GM19238 (cell line): ENCODE results near the gene PPL.
"Not testable (repeated sequence)": the region's sequence is repeated elsewhere in the genome, so short reads cannot be mapped to it uniquely, and the experiment has no call there.

Source experiments
- DNase-seq: peaks from one replicate; pipeline ENCODE4 v3.0.0; 2011; ENCODE audit warnings: low spot score; ENCODE audit not compliant: insufficient read length

Gene PPL

GRCh38 chr16:4933871-4934395 lies 3.0 kb downstream of the PPL start:
- DNase-seq = no peak

- no peak for DNase-seq
Observed at GRCh38 chr16:4933433-4933832, 3.5 kb downstream of the PPL start.

GRCh38 chr16:4931381-4931780 lies 5.6 kb downstream of the PPL start:
- DNase-seq = no peak

GRCh38 chr16:4929619-4930018 lies 7.3 kb downstream of the PPL start:
- not testable (repeated sequence) for DNase-seq

GRCh38 chr16:4928227-4928626 lies 8.7 kb downstream of the PPL start:
- DNase-seq = no peak

GRCh38 chr16:4927661-4928060 lies 9.3 kb downstream of the PPL start:
- DNase-seq = no peak

- DNase-seq = no peak
Observed at GRCh38 chr16:4926928-4927327, 10.0 kb downstream of the PPL start.

GRCh38 chr16:4925791-4926190 lies 11.2 kb downstream of the PPL start:
- no peak for DNase-seq

GRCh38 chr16:4925293-4925607 lies 11.7 kb downstream of the PPL start:
- no peak for DNase-seq

GRCh38 chr16:4924593-4925292 lies 12.2 kb downstream of the PPL start:
- no peak for DNase-seq

- no peak for DNase-seq
Observed at GRCh38 chr16:4923853-4924252, 13.1 kb downstream of the PPL start.

- DNase-seq = no peak
Observed at GRCh38 chr16:4922721-4923342, 14.1 kb downstream of the PPL start.

GRCh38 chr16:4920826-4921225 lies 16.1 kb downstream of the PPL start:
- no peak for DNase-seq

- no peak for DNase-seq
Observed at GRCh38 chr16:4918781-4919251, 18.1 kb downstream of the PPL start.

- no peak for DNase-seq
Observed at GRCh38 chr16:4917117-4917516, 19.8 kb downstream of the PPL start.

- no peak for DNase-seq
Observed at GRCh38 chr16:4915226-4915761, 21.7 kb downstream of the PPL start.

GRCh38 chr16:4914528-4915225 lies 22.3 kb downstream of the PPL start:
- no peak for DNase-seq

- no peak for DNase-seq
Observed at GRCh38 chr16:4913774-4914525, 23.0 kb downstream of the PPL start.

GRCh38 chr16:4913130-4913773 lies 23.7 kb downstream of the PPL start:
- no peak for DNase-seq

GRCh38 chr16:4911970-4912386 lies 25.0 kb downstream of the PPL start:
- no peak for DNase-seq

- no peak for DNase-seq
Observed at GRCh38 chr16:4910828-4911227, 26.1 kb downstream of the PPL start.
